Mucosa of descending colon (tissue), 3 donors: Measurements from ENCODE around the gene URB2. TPM values are rescaled to one million over a fixed set of nuclear protein-coding genes. Genes with fewer than 3 reads are reported as not detected.

ENCODE experiments used
- ATAC-seq: fragments of 200-7000 bp; cut with Tn5 transposase; one replicate; pipeline ENCODE4 v1.9.1; 2020; ENCODE audit warnings: mild to moderate bottlenecking, moderate library complexity
- DNase-seq, 3 donors: peaks; one replicate each; pipeline ENCODE4 v3.0.0-alpha.2; 2020
- H3K36me3 ChIP-seq: fragments of 200-600 bp; one replicate; pipeline ENCODE4 v1.8.0; 2021; ENCODE audit warnings: low read depth, mild to moderate bottlenecking
- H3K4me1 ChIP-seq: fragments of 200-600 bp; one replicate; pipeline ENCODE4 v1.8.0; 2021; ENCODE audit warnings: low read depth, mild to moderate bottlenecking
- H3K4me3 ChIP-seq: fragments of 200-600 bp; one replicate; pipeline ENCODE4 v1.8.0; 2021; ENCODE audit warnings: mild to moderate bottlenecking
- H3K9me3 ChIP-seq: fragments of 200-600 bp; one replicate; pipeline ENCODE4 v1.8.0; 2021; ENCODE audit warnings: mild to moderate bottlenecking
- intact Hi-C, 2 donors: fragments of 100-400 bp; cut with DNase I in 1 of 2; cut with micrococcal nuclease in 1 of 2; formaldehyde crosslinking; loops; one replicate each; pipeline versions ENCODE4 v1.11.0 to v1.11.1; 2022; cut with DNase I, micrococcal nuclease
- total RNA-seq, 3 donors: library from RNA; stranded (reverse); fragmentation: NEBNext Ultra II Directional in 2 of 3; extraction: Animal tissue kit (Norgen Biotek cat#: 25700) in 2 of 3; gene quantifications; one replicate each; pipeline versions ENCODE4 v1.2.1 to v1.2.4, GENCODE V29; 2021 to 2023
- TF ChIP-seq, protein P1 (sequence below): fragments of 200-600 bp; IDR thresholded peaks from one replicate; pipeline ENCODE4 v1.8.0; 2022; ENCODE audit warnings: antibody characterized with exemption, mild to moderate bottlenecking
- donor health status: DM: no; HTN: no; CAD: no; lungs with moderate emphysema.
- donor health status: DM: no; HTN: no; CAD: no.
- donor health status: DM: no; HTN: yes; CAD: no.

The URB2 gene
- total RNA-seq, 3 donors from 2014 or later = 5.5 to 8.3 (median 6.7) TPM

GRCh38 chr1:229614701-229615100 lies 11.3 kb upstream of the URB2 start:
- H3K36me3 ChIP-seq = peaks cover 8% of the 10 kb centered on the region
- no peaks in the 10 kb centered on the region for H3K4me1 ChIP-seq
- ATAC-seq = no peak
- H3K4me3 ChIP-seq = no peak overlapping the region
- intact Hi-C loops = loop anchor here in 1 of 2 donors (10.0 kb wide), 1 partner anchor 50 kb away; no protein-coding TSS in a partner anchor
- no peaks in the 10 kb centered on the region for H3K9me3 ChIP-seq
- TF ChIP-seq, protein P1, sequence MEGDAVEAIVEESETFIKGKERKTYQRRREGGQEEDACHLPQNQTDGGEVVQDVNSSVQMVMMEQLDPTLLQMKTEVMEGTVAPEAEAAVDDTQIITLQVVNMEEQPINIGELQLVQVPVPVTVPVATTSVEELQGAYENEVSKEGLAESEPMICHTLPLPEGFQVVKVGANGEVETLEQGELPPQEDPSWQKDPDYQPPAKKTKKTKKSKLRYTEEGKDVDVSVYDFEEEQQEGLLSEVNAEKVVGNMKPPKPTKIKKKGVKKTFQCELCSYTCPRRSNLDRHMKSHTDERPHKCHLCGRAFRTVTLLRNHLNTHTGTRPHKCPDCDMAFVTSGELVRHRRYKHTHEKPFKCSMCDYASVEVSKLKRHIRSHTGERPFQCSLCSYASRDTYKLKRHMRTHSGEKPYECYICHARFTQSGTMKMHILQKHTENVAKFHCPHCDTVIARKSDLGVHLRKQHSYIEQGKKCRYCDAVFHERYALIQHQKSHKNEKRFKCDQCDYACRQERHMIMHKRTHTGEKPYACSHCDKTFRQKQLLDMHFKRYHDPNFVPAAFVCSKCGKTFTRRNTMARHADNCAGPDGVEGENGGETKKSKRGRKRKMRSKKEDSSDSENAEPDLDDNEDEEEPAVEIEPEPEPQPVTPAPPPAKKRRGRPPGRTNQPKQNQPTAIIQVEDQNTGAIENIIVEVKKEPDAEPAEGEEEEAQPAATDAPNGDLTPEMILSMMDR = no peak
- DNase-seq = no peak

DNA sequence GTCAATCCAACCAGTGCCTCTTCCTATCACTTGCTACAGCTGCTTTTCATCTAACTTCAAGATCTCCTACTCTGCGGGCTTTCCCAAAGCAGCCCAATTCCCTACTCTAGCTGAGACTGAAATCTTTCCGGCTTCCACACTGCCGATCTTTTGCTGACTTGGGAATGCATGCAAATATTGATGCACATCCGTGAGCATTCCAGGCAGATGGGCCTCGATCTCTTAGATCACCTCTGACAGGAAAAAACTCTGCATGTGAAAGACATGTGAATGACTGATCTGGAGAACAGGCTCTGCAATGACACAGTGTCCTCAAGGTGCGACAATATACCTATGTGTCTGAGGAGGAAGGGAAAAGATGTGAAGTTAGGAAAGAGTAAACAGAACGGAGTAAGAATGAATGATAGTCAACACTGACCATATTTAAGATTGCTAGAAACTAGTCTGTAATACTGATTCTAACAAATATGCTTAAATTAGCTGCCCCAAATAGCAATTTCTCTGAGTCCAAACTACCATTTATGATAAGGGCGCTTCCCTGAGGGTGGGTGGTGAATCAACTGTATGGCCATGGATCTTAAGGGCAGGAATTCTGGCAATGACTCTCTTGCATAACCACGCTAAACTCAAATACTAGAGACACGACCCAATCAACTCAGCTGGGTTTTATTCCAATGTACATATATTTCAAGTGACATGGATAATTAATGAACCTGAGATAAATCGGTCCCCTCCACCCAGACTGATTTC lies 8.5 kb upstream of the URB2 start:
- Histone ChIP-seq H3K4me3 (no peak overlapping the region), H3K4me1 (no peaks in the 10 kb centered on the region), H3K36me3 (no peaks in the 10 kb centered on the region), H3K9me3 (no peaks in the 10 kb centered on the region)
- TF ChIP-seq, protein P1 = no peak
- ATAC-seq (no peak), DNase-seq (no peak)
- intact Hi-C loops = loop anchor here in 1 of 2 donors (10.0 kb wide), 1 partner anchor 53 kb away; no protein-coding TSS in a partner anchor

- no peak for ATAC-seq
- Histone ChIP-seq H3K4me1 (peaks cover 3% of the 10 kb centered on the region), H3K4me3 (no peak overlapping the region), H3K9me3 (no peaks in the 10 kb centered on the region), H3K36me3 (no peaks in the 10 kb centered on the region)
- no peak for DNase-seq
- intact Hi-C loops = loop anchor here in 1 of 2 donors (10.0 kb wide), 1 partner anchor 54 kb away; no protein-coding TSS in a partner anchor
- TF ChIP-seq, protein P1 = no peak
Measured at GRCh38 chr1:229619002-229619401, 7.0 kb upstream of the URB2 start.

DNA sequence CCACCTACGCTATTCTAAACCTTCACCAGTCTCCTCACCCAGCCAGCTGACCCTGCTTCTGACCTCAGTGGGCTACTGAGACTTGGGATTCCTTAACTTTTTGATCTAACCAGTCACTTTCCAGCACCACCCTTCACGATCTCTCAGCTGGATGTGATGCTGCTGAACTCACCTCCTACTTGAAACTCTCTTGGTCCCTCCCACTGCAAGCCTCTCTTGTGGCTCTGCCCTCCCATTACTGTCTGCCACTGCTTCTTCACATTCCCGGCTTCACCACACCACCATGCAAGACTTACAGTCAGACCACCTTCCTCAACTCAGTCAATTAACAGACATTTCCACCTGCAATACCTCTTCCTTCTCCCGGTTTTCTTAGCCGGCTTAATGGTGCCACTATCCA lies 6.4 kb upstream of the URB2 start:
- H3K4me3 ChIP-seq = no peak overlapping the region
- peaks cover 9% of the 10 kb centered on the region for H3K4me1 ChIP-seq
- ATAC-seq (no peak), DNase-seq (no peak)
- intact Hi-C loops = loop anchor here (10.0 kb wide), 2 partner anchors 55 to 65 kb away; partner anchors contain the start of gene ABCB10 (in 1 of the 2)
- no peaks in the 10 kb centered on the region for H3K36me3 ChIP-seq
- TF ChIP-seq, protein P1 = no peak
- no peaks in the 10 kb centered on the region for H3K9me3 ChIP-seq

- intact Hi-C loops = loop anchor here in 1 of 2 donors (10.0 kb wide), 1 partner anchor 66 kb away; the partner anchor contains the start of gene ABCB10
- DNase-seq (no peak), ATAC-seq (no peak)
- Histone ChIP-seq H3K36me3 (no peaks in the 10 kb centered on the region), H3K4me1 (peaks cover 14% of the 10 kb centered on the region), H3K9me3 (no peaks in the 10 kb centered on the region), H3K4me3 (no peak overlapping the region)
- TF ChIP-seq, protein P1 = no peak
Measured at GRCh38 chr1:229620876-229621275, 5.2 kb upstream of the URB2 start.
